HEK293 (cell line): Measurements from ENCODE around the gene C5orf46.

Source experiments
- CTCF ChIA-PET: fragments of 350-600 bp; formaldehyde crosslinking; extraction: SDS; loops from one replicate; lab custom pipeline; 2021; ENCODE audit warnings: antibody characterized with exemption; lab: Yijun Ruan, JAX
- POLR2A ChIA-PET: fragments of 300-600 bp; formaldehyde crosslinking; extraction: SDS; loops from one replicate; lab custom pipeline; 2020; ENCODE audit warnings: antibody characterized with exemption, inconsistent platforms; lab: Yijun Ruan, JAX
- H3K27ac ChIP-seq: fragments of 200-500 bp; sonication (Bioruptor generic); 2 replicates; pipeline ENCODE4 v1.5.1; 2014; ENCODE audit warnings: low read depth, low read length, control low read depth, inconsistent platforms; ENCODE audit errors: extremely low read depth
- H3K36me3 ChIP-seq, 2 experiments: fragments of 200-500 bp in 1 of 2; sonication (Bioruptor generic) in 1 of 2; 1 replicate in 1 of 2; 2 replicates in 1 of 2; pipeline ENCODE4 v1.5.1; 2014 to 2017; ENCODE audit warnings: inconsistent platforms in 2 of 2, low read length in 2 of 2; ENCODE audit not compliant: control insufficient read depth in 2 of 2, insufficient read depth in 1 of 2
- H3K4me1 ChIP-seq: fragments of 200-500 bp; sonication (Bioruptor generic); 2 replicates; pipeline ENCODE4 v1.5.1; 2014; ENCODE audit warnings: mild to moderate bottlenecking, low read length, inconsistent platforms; ENCODE audit not compliant: control insufficient read depth, insufficient read depth
- H3K4me3 ChIP-seq: 2 replicates; pipeline ENCODE4 v1.5.1; 2011; ENCODE audit warnings: low read depth, mild to moderate bottlenecking, control low read depth, low read length, moderate library complexity
- H3K9me3 ChIP-seq: fragments of 200-500 bp; sonication (Bioruptor generic); 2 replicates; pipeline ENCODE4 v1.5.1; 2014; ENCODE audit warnings: low read depth, low read length, inconsistent platforms; ENCODE audit not compliant: control insufficient read depth, insufficient read depth
- MZF1 ChIP-seq: fragments of 450-650 bp; formaldehyde crosslinking; IDR thresholded peaks from 2 replicates; pipeline ENCODE4 v1.5.1; 2017; ENCODE audit warnings: missing biosample characterization, missing genetic modification characterization, borderline replicate concordance
- SP3 ChIP-seq: fragments of 450-650 bp; formaldehyde crosslinking; IDR thresholded peaks from 2 replicates; pipeline ENCODE4 v1.5.1; 2016; ENCODE audit warnings: missing biosample characterization, missing genetic modification characterization
- SP7 ChIP-seq: fragments of 450-650 bp; formaldehyde crosslinking; IDR thresholded peaks from 2 replicates; pipeline ENCODE4 v1.5.1; 2016; ENCODE audit warnings: missing biosample characterization, missing genetic modification characterization
- YY2 ChIP-seq: fragments of 450-650 bp; formaldehyde crosslinking; IDR thresholded peaks from 2 replicates; pipeline ENCODE4 v1.5.1; 2016; ENCODE audit warnings: missing biosample characterization, missing genetic modification characterization
- ZNF133 ChIP-seq: fragments of 450-650 bp; formaldehyde crosslinking; IDR thresholded peaks from 2 replicates; pipeline ENCODE4 v1.5.1; 2016; ENCODE audit warnings: missing biosample characterization, missing genetic modification characterization
- ZNF138 ChIP-seq: fragments of 450-650 bp; formaldehyde crosslinking; IDR thresholded peaks from 2 replicates; pipeline ENCODE4 v1.5.1; 2016; ENCODE audit warnings: missing biosample characterization, missing genetic modification characterization, borderline replicate concordance
- ZNF211 ChIP-seq: fragments of 450-650 bp; formaldehyde crosslinking; IDR thresholded peaks from 2 replicates; pipeline ENCODE4 v1.5.1; 2016; ENCODE audit warnings: low read depth, missing biosample characterization, missing genetic modification characterization
- ZNF24 ChIP-seq: fragments of 450-650 bp; formaldehyde crosslinking; IDR thresholded peaks from 2 replicates; pipeline ENCODE4 v1.5.1; 2016; ENCODE audit warnings: missing biosample characterization, missing genetic modification characterization
- ZNF311 ChIP-seq: fragments of 450-650 bp; formaldehyde crosslinking; IDR thresholded peaks from 2 replicates; pipeline ENCODE4 v1.5.1; 2017; ENCODE audit warnings: missing biosample characterization, missing genetic modification characterization, borderline replicate concordance
- ZNF391 ChIP-seq: fragments of 450-650 bp; formaldehyde crosslinking; IDR thresholded peaks from 2 replicates; pipeline ENCODE4 v1.5.1; 2016; ENCODE audit warnings: low read depth, missing biosample characterization, missing genetic modification characterization, borderline replicate concordance
- ZNF514 ChIP-seq: fragments of 450-650 bp; formaldehyde crosslinking; IDR thresholded peaks from 2 replicates; pipeline ENCODE4 v1.5.1; 2016; ENCODE audit warnings: missing biosample characterization, missing genetic modification characterization
- ZNF560 ChIP-seq: fragments of 450-650 bp; formaldehyde crosslinking; IDR thresholded peaks from 2 replicates; pipeline ENCODE4 v1.5.1; 2017; ENCODE audit warnings: missing biosample characterization, missing genetic modification characterization, borderline replicate concordance
- ZNF596 ChIP-seq: fragments of 450-650 bp; IDR thresholded peaks from 2 replicates; pipeline ENCODE4 v1.5.0; 2018; ENCODE audit warnings: missing biosample characterization, mild to moderate bottlenecking, missing genetic modification characterization, moderate library complexity
- ZNF677 ChIP-seq: fragments of 450-650 bp; IDR thresholded peaks from 2 replicates; pipeline ENCODE4 v1.5.0; 2018; ENCODE audit warnings: missing biosample characterization, mild to moderate bottlenecking, missing genetic modification characterization, moderate library complexity
- ZNF747 ChIP-seq: fragments of 450-650 bp; formaldehyde crosslinking; IDR thresholded peaks from 2 replicates; pipeline ENCODE4 v1.5.1; 2016; ENCODE audit warnings: missing biosample characterization, missing genetic modification characterization
- ZNF777 ChIP-seq: fragments of 450-650 bp; formaldehyde crosslinking; IDR thresholded peaks from 2 replicates; pipeline ENCODE4 v1.5.1; 2017; ENCODE audit warnings: missing biosample characterization, missing genetic modification characterization, borderline replicate concordance
- ZXDB ChIP-seq: fragments of 450-650 bp; formaldehyde crosslinking; IDR thresholded peaks from 2 replicates; pipeline ENCODE4 v1.5.1; 2016; ENCODE audit warnings: missing biosample characterization, missing genetic modification characterization
- TF ChIP-seq, protein P1 (sequence below): fragments of 450-650 bp; formaldehyde crosslinking; IDR thresholded peaks from 2 replicates; pipeline ENCODE4 v1.5.1; 2016; ENCODE audit warnings: missing biosample characterization, missing genetic modification characterization
- TF ChIP-seq, protein P2 (sequence below): fragments of 450-650 bp; formaldehyde crosslinking; IDR thresholded peaks from 2 replicates; pipeline ENCODE4 v1.5.1; 2016; ENCODE audit warnings: missing biosample characterization, missing genetic modification characterization
- TF ChIP-seq, protein P3 (sequence below): fragments of 450-650 bp; formaldehyde crosslinking; IDR thresholded peaks from 2 replicates; pipeline ENCODE4 v1.5.1; 2016; ENCODE audit warnings: missing biosample characterization, missing genetic modification characterization
- TF ChIP-seq, protein P4 (sequence below): fragments of 450-650 bp; formaldehyde crosslinking; IDR thresholded peaks from 2 replicates; pipeline ENCODE4 v1.5.1; 2016; ENCODE audit warnings: missing biosample characterization, missing genetic modification characterization, low read depth
- TF ChIP-seq, protein P5 (sequence below): fragments of 450-650 bp; formaldehyde crosslinking; IDR thresholded peaks from 2 replicates; pipeline ENCODE4 v1.5.1; 2016; ENCODE audit warnings: missing biosample characterization, missing genetic modification characterization
- TF ChIP-seq, protein P6 (sequence below): fragments of 450-650 bp; formaldehyde crosslinking; IDR thresholded peaks from 2 replicates; pipeline ENCODE4 v1.5.1; 2016; ENCODE audit warnings: missing biosample characterization, missing genetic modification characterization
- TF ChIP-seq, protein P7 (sequence below): sonication (generic); formaldehyde crosslinking; IDR thresholded peaks from 2 replicates; pipeline ENCODE4 v1.8.1; 2022; ENCODE audit warnings: mild to moderate bottlenecking, moderate library complexity, missing genetic modification reagents

Gene C5orf46

DNA sequence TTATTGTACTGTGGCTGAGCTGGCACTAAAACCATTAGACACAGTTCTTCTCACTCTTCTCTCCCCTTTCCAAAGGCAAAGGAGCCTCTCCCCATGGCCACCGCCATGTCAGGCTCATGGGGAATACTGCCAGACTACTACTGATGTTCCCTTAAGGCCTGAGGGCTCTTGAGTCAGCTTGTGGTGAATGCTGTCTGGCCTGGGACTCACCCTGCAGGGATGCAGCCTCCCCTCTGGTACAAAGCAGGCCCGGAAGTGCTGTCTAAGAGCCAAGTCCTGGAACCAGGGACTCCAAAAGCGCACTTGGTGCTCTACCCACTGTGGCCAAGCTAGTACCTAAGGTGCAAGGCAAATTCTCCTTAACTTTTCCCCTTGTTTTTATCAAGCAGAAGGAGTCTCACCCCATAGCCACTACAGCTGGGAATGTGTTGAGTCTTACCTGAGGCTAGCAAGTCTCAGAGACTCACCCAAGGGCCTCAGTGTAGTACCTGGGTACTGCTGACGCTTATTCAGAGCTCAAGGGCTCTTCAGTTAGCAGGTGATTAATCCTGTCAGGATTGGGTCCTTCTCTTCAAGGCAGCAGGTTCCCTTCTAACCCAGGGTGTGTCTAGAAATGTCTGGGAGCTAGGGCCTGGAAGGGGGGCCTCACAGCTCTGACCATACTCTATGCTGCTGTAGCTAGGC is 33.2 kb upstream of the C5orf46 start (continued):
- TF ChIP-seq, protein P1, sequence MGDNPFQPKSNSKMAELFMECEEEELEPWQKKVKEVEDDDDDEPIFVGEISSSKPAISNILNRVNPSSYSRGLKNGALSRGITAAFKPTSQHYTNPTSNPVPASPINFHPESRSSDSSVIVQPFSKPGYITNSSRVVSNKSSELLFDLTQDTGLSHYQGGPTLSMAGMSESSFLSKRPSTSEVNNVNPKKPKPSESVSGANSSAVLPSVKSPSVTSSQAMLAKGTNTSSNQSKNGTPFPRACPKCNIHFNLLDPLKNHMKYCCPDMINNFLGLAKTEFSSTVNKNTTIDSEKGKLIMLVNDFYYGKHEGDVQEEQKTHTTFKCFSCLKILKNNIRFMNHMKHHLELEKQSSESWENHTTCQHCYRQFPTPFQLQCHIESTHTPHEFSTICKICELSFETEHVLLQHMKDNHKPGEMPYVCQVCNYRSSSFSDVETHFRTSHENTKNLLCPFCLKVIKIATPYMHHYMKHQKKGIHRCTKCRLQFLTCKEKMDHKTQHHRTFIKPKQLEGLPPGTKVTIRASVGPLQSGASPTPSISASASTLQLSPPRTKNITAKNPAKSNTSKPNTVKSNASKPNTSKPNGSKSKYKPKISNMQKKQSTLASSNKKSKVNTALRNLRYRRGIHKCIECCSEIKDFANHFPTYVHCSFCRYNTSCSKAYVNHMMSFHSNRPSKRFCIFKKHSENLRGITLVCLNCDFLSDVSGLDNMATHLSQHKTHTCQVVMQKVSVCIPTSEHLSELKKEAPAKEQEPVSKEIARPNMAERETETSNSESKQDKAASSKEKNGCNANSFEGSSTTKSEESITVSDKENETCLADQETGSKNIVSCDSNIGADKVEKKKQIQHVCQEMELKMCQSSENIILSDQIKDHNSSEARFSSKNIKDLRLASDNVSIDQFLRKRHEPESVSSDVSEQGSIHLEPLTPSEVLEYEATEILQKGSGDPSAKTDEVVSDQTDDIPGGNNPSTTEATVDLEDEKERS (tag by site-specific recombination): no peak
- TF ChIP-seq ZNF777 (tag by site-specific recombination) (no peak), ZNF747 (tag by site-specific recombination) (no peak)

DNA sequence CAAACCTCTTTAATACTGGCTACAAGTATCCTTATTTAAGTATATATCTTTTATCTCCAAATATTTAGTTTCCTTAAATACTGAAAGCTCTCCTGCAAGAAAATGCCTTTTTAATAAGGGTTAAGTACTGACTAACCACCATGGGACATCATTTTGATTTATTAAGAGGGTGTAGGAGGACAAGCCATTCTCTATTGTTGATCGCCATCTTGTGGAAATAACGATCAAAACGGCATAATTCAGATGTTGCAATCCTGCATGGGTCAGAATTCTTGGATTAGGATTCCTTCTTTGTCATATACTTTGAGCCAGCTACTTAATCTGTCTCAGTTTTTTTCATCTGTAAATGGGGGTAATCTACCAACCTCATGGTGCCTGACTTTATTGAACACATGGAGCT is 28.7 kb upstream of the C5orf46 start:
- no peak overlapping the region for H3K4me3 ChIP-seq
- H3K36me3 ChIP-seq: no peaks in the 10 kb centered on the region
- H3K4me1 ChIP-seq: no peaks in the 10 kb centered on the region
- ChIA-PET CTCF (interaction anchor here (0.5 to 9.1 kb wide), 22 partner anchors 9 to 730 kb away, joined by 3 to 172 read pairs (median 4); partner anchors contain the start of gene SCGB3A2), POLR2A (no interaction called here)
- H3K9me3 ChIP-seq: no peaks in the 10 kb centered on the region
- no peak overlapping the region for H3K27ac ChIP-seq
- TF ChIP-seq ZNF211 (tag by site-specific recombination): no peak
- TF ChIP-seq, protein P2, sequence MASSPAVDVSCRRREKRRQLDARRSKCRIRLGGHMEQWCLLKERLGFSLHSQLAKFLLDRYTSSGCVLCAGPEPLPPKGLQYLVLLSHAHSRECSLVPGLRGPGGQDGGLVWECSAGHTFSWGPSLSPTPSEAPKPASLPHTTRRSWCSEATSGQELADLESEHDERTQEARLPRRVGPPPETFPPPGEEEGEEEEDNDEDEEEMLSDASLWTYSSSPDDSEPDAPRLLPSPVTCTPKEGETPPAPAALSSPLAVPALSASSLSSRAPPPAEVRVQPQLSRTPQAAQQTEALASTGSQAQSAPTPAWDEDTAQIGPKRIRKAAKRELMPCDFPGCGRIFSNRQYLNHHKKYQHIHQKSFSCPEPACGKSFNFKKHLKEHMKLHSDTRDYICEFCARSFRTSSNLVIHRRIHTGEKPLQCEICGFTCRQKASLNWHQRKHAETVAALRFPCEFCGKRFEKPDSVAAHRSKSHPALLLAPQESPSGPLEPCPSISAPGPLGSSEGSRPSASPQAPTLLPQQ: no peak
- no peak for TF ChIP-seq YY2 (tag by site-specific recombination)
- TF ChIP-seq, protein P3, sequence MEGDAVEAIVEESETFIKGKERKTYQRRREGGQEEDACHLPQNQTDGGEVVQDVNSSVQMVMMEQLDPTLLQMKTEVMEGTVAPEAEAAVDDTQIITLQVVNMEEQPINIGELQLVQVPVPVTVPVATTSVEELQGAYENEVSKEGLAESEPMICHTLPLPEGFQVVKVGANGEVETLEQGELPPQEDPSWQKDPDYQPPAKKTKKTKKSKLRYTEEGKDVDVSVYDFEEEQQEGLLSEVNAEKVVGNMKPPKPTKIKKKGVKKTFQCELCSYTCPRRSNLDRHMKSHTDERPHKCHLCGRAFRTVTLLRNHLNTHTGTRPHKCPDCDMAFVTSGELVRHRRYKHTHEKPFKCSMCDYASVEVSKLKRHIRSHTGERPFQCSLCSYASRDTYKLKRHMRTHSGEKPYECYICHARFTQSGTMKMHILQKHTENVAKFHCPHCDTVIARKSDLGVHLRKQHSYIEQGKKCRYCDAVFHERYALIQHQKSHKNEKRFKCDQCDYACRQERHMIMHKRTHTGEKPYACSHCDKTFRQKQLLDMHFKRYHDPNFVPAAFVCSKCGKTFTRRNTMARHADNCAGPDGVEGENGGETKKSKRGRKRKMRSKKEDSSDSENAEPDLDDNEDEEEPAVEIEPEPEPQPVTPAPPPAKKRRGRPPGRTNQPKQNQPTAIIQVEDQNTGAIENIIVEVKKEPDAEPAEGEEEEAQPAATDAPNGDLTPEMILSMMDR (tag by site-specific recombination): peak; percentile 39; the same call in 1 of the 2 replicates
- TF ChIP-seq, protein P4, sequence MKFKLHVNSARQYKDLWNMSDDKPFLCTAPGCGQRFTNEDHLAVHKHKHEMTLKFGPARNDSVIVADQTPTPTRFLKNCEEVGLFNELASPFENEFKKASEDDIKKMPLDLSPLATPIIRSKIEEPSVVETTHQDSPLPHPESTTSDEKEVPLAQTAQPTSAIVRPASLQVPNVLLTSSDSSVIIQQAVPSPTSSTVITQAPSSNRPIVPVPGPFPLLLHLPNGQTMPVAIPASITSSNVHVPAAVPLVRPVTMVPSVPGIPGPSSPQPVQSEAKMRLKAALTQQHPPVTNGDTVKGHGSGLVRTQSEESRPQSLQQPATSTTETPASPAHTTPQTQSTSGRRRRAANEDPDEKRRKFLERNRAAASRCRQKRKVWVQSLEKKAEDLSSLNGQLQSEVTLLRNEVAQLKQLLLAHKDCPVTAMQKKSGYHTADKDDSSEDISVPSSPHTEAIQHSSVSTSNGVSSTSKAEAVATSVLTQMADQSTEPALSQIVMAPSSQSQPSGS (tag by site-specific recombination): no peak
- no peak for TF ChIP-seq ZNF560 (tag by site-specific recombination)
- no peak for TF ChIP-seq SP7 (tag by site-specific recombination)
- TF ChIP-seq, protein P5, sequence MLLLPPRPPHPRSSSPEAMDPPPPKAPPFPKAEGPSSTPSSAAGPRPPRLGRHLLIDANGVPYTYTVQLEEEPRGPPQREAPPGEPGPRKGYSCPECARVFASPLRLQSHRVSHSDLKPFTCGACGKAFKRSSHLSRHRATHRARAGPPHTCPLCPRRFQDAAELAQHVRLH (tag by site-specific recombination): no peak
- TF ChIP-seq ZNF133 (tag by site-specific recombination): no peak
- TF ChIP-seq MZF1 (tag by site-specific recombination): no peak
- TF ChIP-seq ZNF596 (tag by site-specific recombination): no peak
- TF ChIP-seq ZNF311 (tag by site-specific recombination): no peak
- no peak for TF ChIP-seq ZNF677 (tag by site-specific recombination)
- TF ChIP-seq ZNF391 (tag by site-specific recombination): no peak
- TF ChIP-seq, protein P6, sequence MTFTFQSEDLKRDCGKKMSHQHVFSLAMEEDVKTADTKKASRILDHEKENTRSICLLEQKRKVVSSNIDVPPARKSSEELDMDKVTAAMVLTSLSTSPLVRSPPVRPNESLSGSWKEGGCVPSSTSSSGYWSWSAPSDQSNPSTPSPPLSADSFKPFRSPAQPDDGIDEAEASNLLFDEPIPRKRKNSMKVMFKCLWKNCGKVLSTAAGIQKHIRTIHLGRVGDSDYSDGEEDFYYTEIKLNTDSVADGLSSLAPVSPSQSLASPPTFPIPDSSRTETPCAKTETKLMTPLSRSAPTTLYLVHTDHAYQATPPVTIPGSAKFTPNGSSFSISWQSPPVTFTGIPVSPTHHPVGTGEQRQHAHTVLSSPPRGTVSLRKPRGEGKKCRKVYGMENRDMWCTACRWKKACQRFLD (tag by site-specific recombination): no peak
- no peak for TF ChIP-seq ZNF24 (tag by site-specific recombination)
- TF ChIP-seq, protein P7, sequence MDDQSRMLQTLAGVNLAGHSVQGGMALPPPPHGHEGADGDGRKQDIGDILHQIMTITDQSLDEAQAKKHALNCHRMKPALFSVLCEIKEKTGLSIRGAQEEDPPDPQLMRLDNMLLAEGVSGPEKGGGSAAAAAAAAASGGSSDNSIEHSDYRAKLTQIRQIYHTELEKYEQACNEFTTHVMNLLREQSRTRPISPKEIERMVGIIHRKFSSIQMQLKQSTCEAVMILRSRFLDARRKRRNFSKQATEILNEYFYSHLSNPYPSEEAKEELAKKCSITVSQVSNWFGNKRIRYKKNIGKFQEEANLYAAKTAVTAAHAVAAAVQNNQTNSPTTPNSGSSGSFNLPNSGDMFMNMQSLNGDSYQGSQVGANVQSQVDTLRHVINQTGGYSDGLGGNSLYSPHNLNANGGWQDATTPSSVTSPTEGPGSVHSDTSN (CRISPR knock-in tag): no peak
- TF ChIP-seq ZNF514: no peak
- TF ChIP-seq SP3 (tag by site-specific recombination): no peak
- no peak for TF ChIP-seq ZNF138 (tag by site-specific recombination)
- TF ChIP-seq ZXDB (tag by site-specific recombination): no peak
